Stimulated activated naive CD8-positive, alpha-beta T cell treated with anti-CD3 and anti-CD28 coated beads, Interleukin-15, amount 100 ng/mL, for 72 hours (primary cell): Measurements from ENCODE around the gene SLC9A5.

Experiments
- ATAC-seq: fragments of 150-1000 bp; cut with Tn5 transposase; 2 replicates; pipeline ENCODE4 v1.10.0; 2021; ENCODE audit warnings: mild to moderate bottlenecking, moderate library complexity
- DNase-seq, 2 donors: peaks; one replicate each; pipeline ENCODE4 v3.0.0; 2021 to 2022
- H3K27ac Mint-ChIP-seq, 2 donors: one replicate each; pipeline ENCODE4 v1.8.0; 2022; ENCODE audit warnings: mild to moderate bottlenecking in 2 of 2, mixed read lengths in 2 of 2, moderate library complexity in 2 of 2
- H3K27me3 Mint-ChIP-seq: one replicate; pipeline ENCODE4 v1.8.0; 2022; ENCODE audit warnings: mixed read lengths
- H3K4me1 Mint-ChIP-seq: one replicate; pipeline ENCODE4 v1.8.0; 2022; ENCODE audit warnings: mild to moderate bottlenecking, mixed read lengths
- H3K4me3 Mint-ChIP-seq, 2 donors: one replicate each; pipeline ENCODE4 v1.8.0; 2022; ENCODE audit warnings: mild to moderate bottlenecking in 2 of 2, mixed read lengths in 2 of 2, moderate library complexity in 1 of 2
- H3K9me3 Mint-ChIP-seq, 2 donors: one replicate each; pipeline ENCODE4 v1.8.0; 2022; ENCODE audit warnings: mixed read lengths in 2 of 2

Gene SLC9A5

GRCh38 chr16:67256701-67257230 lies 8.0 kb downstream of the SLC9A5 start:
- ATAC-seq (no peak), DNase-seq (no peak)
- Mint-ChIP-seq H3K27ac (no peak overlapping the region), H3K4me3 (no peak overlapping the region), H3K4me1 (no peaks in the 10 kb centered on the region), H3K9me3 (no peaks in the 10 kb centered on the region), H3K27me3 (no peaks in the 10 kb centered on the region)

GRCh38 chr16:67257486-67258160 lies 8.8 kb downstream of the SLC9A5 start:
- DNase-seq (no peak), ATAC-seq (no peak)
- no peaks in the 10 kb centered on the region for H3K4me1 Mint-ChIP-seq
- peaks cover 2% of the 10 kb centered on the region for H3K27me3 Mint-ChIP-seq
- H3K4me3 Mint-ChIP-seq = no peak overlapping the region
- H3K27ac Mint-ChIP-seq = no peak overlapping the region
- H3K9me3 Mint-ChIP-seq = no peaks in the 10 kb centered on the region

GRCh38 chr16:67258161-67258835 lies 9.5 kb downstream of the SLC9A5 start:
- Mint-ChIP-seq H3K27ac (no peak overlapping the region), H3K27me3 (peaks cover 9% of the 10 kb centered on the region), H3K4me1 (no peaks in the 10 kb centered on the region), H3K4me3 (no peak overlapping the region), H3K9me3 (no peaks in the 10 kb centered on the region)
- DNase-seq (no peak), ATAC-seq (no peak)

- no peaks in the 10 kb centered on the region for H3K9me3 Mint-ChIP-seq
- DNase-seq = no peak
- H3K4me1 Mint-ChIP-seq = no peaks in the 10 kb centered on the region
- H3K27ac Mint-ChIP-seq = no peak overlapping the region
- no peak for ATAC-seq
- H3K4me3 Mint-ChIP-seq = no peak overlapping the region
- H3K27me3 Mint-ChIP-seq = peaks cover 17% of the 10 kb centered on the region
Measured at GRCh38 chr16:67259705-67260104, 10.9 kb downstream of the SLC9A5 start.

GRCh38 chr16:67260426-67261063 lies 11.8 kb downstream of the SLC9A5 start:
- H3K4me1 Mint-ChIP-seq = no peaks in the 10 kb centered on the region
- H3K27me3 Mint-ChIP-seq = peaks cover 17% of the 10 kb centered on the region
- no peaks in the 10 kb centered on the region for H3K9me3 Mint-ChIP-seq
- ATAC-seq (peak; percentile 77), DNase-seq (no peak)
- H3K4me3 Mint-ChIP-seq = no peak overlapping the region
- H3K27ac Mint-ChIP-seq = no peak overlapping the region

GRCh38 chr16:67263201-67263600 lies 14.4 kb downstream of the SLC9A5 start:
- DNase-seq = no peak
- no peak for ATAC-seq
- Mint-ChIP-seq H3K9me3 (no peaks in the 10 kb centered on the region), H3K4me1 (no peaks in the 10 kb centered on the region), H3K27ac (no peak overlapping the region), H3K4me3 (no peak overlapping the region), H3K27me3 (peaks cover 17% of the 10 kb centered on the region)

- Mint-ChIP-seq H3K4me3 (no peak overlapping the region), H3K27ac (no peak overlapping the region), H3K4me1 (no peaks in the 10 kb centered on the region), H3K27me3 (peaks cover 17% of the 10 kb centered on the region), H3K9me3 (no peaks in the 10 kb centered on the region)
- no peak for DNase-seq
- no peak for ATAC-seq
Measured at GRCh38 chr16:67264277-67264676, 15.5 kb downstream of the SLC9A5 start.

- Mint-ChIP-seq H3K4me3 (no peak overlapping the region), H3K27me3 (peaks cover 17% of the 10 kb centered on the region), H3K27ac (no peak overlapping the region), H3K4me1 (no peaks in the 10 kb centered on the region), H3K9me3 (no peaks in the 10 kb centered on the region)
- ATAC-seq = no peak
- DNase-seq = no peak
Measured at GRCh38 chr16:67264866-67265265, 16.1 kb downstream of the SLC9A5 start.

GRCh38 chr16:67265834-67266233 lies 17.1 kb downstream of the SLC9A5 start:
- H3K27me3 Mint-ChIP-seq = peaks cover 17% of the 10 kb centered on the region
- H3K9me3 Mint-ChIP-seq = no peaks in the 10 kb centered on the region
- DNase-seq (no peak), ATAC-seq (no peak)
- H3K4me3 Mint-ChIP-seq = no peak overlapping the region
- H3K4me1 Mint-ChIP-seq = no peaks in the 10 kb centered on the region
- H3K27ac Mint-ChIP-seq = no peak overlapping the region

- Mint-ChIP-seq H3K27me3 (peaks cover 9% of the 10 kb centered on the region), H3K4me3 (no peak overlapping the region), H3K27ac (no peak overlapping the region), H3K9me3 (no peaks in the 10 kb centered on the region), H3K4me1 (no peaks in the 10 kb centered on the region)
- DNase-seq (no peak), ATAC-seq (no peak)
Measured at GRCh38 chr16:67268136-67268579, 19.4 kb downstream of the SLC9A5 start.

GRCh38 chr16:67269766-67270165 lies 21.0 kb downstream of the SLC9A5 start:
- Mint-ChIP-seq H3K9me3 (no peaks in the 10 kb centered on the region), H3K4me1 (no peaks in the 10 kb centered on the region), H3K4me3 (no peak overlapping the region), H3K27ac (no peak overlapping the region), H3K27me3 (no peaks in the 10 kb centered on the region)
- no peak for ATAC-seq
- DNase-seq = no peak

- peak; percentile 23 for ATAC-seq
- peaks cover 7% of the 10 kb centered on the region for H3K4me1 Mint-ChIP-seq
- H3K9me3 Mint-ChIP-seq = no peaks in the 10 kb centered on the region
- H3K27me3 Mint-ChIP-seq = no peaks in the 10 kb centered on the region
- peak overlapping the region in 1 of 2 donors; percentile 19 for H3K27ac Mint-ChIP-seq
- H3K4me3 Mint-ChIP-seq = no peak overlapping the region
- DNase-seq = no peak
Measured at GRCh38 chr16:67270931-67271338, 22.2 kb downstream of the SLC9A5 start.

- H3K9me3 Mint-ChIP-seq = no peaks in the 10 kb centered on the region
- no peak overlapping the region for H3K4me3 Mint-ChIP-seq
- peak overlapping the region in 1 of 2 donors; percentile 81 for H3K27ac Mint-ChIP-seq
- H3K4me1 Mint-ChIP-seq = peaks cover 12% of the 10 kb centered on the region
- no peak for DNase-seq
- peak; percentile 35 for ATAC-seq
- H3K27me3 Mint-ChIP-seq = no peaks in the 10 kb centered on the region
Measured at GRCh38 chr16:67271446-67271845, 22.7 kb downstream of the SLC9A5 start.

GRCh38 chr16:67275321-67275720 lies 26.5 kb downstream of the SLC9A5 start:
- peak overlapping the region; percentile 67 to 89 for H3K27ac Mint-ChIP-seq
- H3K27me3 Mint-ChIP-seq = no peaks in the 10 kb centered on the region
- ATAC-seq (no peak), DNase-seq (no peak)
- peaks cover 42% of the 10 kb centered on the region for H3K4me1 Mint-ChIP-seq
- no peak overlapping the region for H3K4me3 Mint-ChIP-seq
- no peaks in the 10 kb centered on the region for H3K9me3 Mint-ChIP-seq

GRCh38 chr16:67277294-67277998 lies 28.7 kb downstream of the SLC9A5 start:
- DNase-seq (peak in 1 of 2 donors; percentile 35), ATAC-seq (no peak)
- peaks cover 46% of the 10 kb centered on the region for H3K4me1 Mint-ChIP-seq
- peak overlapping the region; percentile 42 to 93 for H3K27ac Mint-ChIP-seq
- H3K9me3 Mint-ChIP-seq = no peaks in the 10 kb centered on the region
- peak overlapping the region; percentile 82 to 83 for H3K4me3 Mint-ChIP-seq
- no peaks in the 10 kb centered on the region for H3K27me3 Mint-ChIP-seq
